ENCODE data around the gene ADAMTS3.

GRCh38 chr4:72358483-72358882 is 210.5 kb downstream of the ADAMTS3 start:
- TF ChIP-seq CTCF (IDR thresholded peaks at IDR 0.05) = no peak
- TF ChIP-seq POLR2A (IDR thresholded peaks at IDR 0.05) = no peak
